ENCODE measurements around the gene CISTR. TPM values are rescaled to one million over a fixed set of nuclear protein-coding genes. Genes with fewer than 3 reads are reported as not detected.

The CISTR gene
- polyA plus RNA-seq, 5 donors: not detected

DNA sequence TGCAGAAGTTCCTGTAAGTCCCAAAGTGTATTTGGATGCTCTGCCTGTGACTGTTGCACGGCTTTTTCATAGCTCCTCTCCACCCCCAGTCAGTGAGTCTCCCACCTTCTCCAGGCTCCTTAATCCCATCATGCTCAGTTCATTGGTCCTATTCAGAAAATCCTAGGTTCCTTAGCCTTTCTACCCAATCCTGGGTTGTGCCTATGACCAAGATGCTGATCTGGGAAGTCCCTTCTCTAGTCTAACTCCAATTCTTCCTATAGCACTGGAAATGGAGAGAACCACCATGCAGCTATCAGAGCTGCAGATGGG lies 7.7 kb downstream of the CISTR start:
- DNase-seq: no peak

DNA sequence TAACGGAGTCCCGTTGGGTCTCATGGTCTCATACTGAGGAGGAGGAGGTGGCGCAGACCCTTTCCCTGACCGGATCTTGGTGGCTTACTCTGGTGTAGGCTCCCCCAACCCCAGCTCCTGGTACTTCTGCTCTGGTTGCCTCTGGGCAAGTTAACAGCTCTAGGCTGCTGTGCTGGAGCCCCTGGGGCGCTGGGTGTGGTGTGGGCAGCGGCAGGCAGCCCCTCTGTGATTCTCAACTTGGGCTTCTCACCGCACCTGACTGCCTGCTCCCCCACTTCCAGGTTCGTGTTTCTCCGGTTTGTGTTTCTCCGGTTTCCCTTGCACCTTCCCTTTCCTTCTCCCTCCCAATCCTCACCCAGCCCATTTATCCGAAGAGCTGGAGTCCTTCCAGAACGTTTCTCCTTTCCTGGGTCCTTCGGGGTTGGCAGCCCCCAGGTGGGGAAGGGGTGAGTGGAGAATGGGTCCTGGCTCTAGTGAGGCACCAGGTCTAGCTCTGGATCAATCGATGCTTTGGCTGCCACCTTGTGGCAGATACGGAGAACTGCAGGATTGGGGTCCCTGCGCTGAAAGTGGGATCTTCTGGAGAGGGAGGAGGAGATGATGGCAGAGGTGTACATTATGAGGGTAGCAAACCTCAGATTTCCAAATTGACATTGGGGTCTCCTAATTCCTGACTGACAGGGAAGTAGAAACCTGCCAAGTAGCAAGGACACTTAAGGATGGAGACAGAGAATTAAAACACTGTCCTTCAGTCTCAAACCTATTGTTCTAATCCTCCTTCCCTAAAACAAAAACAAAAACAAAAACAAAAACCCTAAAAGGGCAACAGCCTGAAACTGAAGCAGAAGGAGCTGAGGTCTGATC lies 8.3 kb downstream of the CISTR start:
- peak in 1 of 2 donors; percentile 50 for DNase-seq

DNA sequence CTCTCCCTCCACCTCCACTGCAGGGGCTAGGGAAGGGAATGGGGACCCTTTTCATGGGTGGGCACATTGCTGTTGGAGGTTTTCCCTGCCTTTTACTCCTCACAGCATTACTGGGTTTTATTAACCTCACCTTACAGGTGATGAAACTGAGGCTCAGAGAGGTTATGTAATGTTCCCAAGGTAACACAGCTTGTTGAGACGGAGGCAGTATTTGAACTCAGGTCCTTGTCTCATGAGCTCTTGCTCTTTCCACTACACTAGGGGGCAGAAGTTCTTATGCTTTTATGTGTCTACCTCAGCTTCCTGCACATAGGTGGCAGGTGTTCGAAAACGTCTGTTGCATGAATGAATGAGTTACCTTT lies 11.7 kb downstream of the CISTR start:
- DNase-seq: no peak

DNA sequence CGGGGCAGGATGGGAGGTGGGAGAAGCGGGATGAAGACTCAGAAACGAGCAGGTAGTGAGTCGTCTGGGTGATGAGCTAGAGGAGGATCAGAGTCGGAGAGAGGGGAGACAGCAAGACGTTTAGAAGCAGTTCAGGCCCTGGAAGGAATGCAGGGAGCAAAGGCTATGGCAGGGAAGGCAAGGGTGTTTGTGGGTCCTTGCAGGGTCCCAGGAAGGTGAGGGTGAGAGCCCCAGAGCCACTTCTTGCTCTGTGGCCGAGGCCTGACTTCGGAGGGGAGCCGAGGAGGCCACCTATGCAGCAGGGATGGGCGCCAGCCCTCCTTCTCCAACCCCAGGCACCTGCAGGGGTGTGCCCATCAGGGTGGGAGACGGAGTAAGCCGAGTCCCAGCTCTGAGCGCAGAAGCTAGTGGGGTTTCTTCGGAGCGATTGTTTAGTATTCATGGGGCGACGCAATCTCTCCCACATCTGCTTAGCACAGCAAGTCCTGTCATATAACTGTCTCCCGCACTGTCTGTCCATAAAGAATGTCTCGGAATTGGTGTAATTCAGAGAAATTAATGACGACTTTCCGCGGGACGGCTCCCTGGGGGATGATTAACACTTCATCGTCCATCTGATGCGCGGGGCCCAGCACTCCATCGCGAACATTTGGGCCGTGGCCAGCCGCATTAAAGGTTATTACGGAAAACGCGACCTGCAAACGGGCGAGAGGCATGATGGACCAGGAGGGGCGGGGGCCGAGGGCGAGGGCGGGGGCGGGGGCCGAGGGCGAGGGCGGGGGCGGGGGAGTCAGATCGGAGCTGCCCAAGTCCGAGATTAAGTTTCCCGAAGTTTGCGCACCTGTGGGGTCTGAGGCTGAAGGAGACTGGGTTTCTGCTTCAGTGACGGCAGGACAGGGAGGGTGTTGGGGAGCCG lies 12.3 kb downstream of the CISTR start:
- DNase-seq: no peak

DNA sequence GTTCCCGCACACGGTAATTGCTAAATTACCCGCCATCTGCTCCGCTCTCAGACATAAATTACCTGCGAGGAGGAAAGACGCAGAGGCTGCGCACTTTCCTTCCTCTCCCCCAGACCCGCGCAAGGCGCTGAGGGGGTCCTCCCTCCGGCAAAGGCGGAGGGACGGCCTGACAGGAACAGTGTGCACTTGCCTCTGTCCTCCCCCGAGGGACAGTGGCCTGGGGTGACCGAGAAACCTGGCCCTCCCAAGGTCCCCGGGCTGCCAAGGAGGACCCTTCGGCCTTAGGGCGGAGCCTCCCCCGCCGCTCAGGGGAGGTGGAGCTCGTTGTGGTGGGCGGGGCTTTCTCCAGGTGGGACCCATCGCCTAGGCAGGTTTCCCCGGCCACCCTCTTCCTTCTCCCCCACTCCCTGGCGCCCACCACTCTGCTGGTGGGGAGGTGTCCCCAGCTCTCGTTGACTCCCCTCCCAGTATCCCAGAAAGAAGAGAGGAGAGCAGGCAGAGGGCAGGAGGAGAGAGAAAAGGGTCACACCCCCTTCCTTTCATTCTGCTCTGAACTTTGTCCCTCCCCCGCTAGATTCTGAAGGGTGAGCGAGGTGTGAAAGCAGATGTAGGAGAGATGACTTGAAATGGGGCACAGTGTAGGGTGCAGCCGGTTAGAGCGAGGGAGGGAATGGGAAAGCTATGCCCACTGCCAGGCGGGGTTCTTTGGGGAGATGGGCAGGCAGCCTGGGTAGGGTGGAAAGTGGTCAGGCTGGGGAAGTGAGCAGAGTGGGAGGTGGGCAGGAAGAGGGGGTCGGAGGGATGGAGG lies 13.2 kb downstream of the CISTR start:
- no peak for DNase-seq

DNA sequence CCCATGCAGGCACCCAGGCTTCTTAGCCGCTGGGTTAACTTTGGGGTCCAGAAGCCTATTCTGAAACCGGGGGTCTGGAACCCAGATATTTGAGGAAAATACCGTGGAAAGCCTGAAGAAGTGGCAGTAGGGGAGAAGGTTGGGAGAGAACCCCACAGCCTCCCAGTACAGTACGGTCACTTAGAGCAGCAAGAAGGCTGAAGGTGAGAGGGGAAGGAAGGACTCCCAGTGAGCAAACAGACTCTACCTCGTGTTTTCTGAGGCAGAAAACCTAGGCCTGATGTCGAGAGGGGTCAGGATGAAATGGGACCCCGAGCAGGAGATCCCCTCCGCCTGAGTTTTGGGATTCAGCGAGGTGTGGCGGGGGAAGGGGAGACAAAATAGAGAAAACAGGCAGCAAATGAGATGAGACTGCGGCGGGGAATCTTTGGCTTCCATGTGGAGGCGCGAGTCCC lies 13.8 kb downstream of the CISTR start:
- no peak for DNase-seq

DNA sequence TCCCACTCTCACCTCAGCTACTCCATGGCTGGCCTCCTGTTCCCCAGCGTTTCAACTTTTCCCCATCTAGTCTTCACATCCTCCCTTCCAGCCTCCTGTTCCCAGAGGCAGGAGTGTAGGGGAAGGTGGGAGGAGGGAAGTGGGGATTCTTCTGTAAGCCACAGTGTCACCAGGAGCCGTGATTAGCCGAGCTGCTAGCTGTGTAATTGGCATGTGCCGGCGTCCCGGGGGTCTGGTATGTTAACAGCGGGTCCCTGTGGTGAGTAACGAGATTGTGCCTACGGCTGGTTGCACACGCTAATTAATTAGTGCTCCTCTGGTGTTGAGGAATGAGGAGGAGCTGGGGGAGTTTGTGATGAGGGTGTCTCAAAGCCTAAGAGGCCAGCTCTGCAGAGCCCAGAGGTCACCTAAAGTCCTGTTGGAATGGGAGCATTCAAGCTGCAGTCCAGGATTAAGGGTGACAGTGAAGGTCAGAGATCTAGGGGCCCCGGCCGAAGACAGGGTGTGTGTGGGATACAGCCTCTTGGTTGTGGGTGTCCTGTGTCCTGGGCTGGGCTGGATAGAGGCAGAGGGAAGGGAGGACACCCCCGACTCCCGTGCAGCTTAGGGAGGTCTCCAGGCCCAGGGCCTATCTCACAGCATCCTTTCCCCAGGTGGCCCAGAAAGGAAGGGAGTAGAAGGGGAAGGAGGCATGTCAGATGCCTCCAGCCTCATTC lies 14.5 kb downstream of the CISTR start:
- no peak for DNase-seq

DNA sequence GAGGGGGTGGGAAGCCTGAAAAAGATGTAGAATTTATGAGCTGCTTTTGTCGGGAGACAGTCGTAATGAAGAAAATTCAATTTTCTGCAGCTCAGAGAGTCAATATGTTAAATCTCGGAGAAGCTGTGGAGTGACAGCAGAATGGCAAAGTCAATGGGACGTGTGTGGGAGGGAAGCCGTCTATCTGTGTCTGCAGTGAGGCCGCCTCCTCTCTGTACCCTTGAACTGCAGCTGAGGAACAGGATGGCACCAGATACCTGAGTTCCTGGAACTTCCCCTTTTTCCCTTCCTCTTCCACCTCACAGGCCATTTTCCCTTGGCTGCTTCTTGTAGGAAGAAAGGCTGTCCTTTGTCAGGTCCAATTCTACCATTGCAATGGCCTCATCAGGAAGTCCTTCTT lies 15.2 kb downstream of the CISTR start:
- DNase-seq: no peak

DNA sequence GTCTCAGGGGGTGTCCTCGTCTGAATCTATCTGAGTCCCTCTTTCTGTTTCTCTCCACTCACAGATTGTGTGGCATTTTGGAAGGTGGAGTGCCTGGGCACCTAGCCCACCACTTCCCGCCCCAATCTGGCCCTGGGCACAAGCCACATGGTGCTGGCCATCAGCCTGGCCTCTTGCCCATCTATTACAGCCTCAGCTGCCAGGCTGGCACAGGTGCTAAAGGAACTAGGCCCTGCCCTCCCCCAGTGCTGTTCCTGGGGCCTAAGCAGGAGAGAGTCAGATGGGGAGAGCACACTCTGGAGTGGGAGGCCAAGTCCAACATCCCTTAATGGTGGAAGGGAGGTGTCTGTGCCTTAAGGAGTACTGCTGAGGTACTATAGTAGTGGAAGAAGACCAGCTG lies 16.2 kb downstream of the CISTR start:
- DNase-seq: no peak

DNA sequence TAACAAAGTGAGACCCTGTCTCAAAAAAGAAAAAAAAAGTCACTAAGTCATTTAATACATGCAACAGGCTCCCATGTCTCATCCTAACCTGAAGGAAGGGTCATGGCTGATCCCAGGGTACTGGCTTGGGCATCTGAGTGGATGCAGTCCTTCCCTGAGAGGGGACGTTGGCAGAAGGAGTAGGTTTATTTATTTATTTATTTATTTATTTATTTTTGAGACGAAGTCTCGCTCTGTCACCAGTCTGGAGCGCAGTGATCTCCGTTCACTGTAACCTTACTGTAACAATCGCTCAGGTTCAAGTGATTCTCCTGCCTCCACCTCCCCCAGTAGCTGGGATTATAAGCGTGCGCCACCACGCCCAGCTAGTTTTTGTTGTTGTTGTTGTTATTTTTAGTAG lies 17.4 kb downstream of the CISTR start:
- DNase-seq: no peak

DNA sequence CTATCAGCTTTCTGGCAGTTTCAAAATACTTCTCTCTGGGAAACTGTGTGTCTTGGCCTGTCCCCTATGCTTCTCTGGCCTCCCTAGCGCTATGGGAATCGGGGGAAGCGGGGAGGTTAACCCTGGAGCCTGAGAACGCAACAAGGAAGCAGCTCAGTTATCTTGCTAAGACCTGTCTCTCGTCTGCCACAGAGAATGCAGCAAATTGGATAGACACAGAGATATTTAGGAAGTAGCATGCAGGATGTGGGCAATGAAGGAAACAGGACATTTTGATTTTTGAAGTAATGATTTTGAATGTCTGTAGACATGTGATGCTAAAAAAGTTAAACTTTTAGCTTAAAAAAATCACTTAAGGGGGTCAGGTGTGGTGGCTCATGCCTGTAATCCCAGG lies 18.0 kb downstream of the CISTR start:
- DNase-seq: no peak

DNA sequence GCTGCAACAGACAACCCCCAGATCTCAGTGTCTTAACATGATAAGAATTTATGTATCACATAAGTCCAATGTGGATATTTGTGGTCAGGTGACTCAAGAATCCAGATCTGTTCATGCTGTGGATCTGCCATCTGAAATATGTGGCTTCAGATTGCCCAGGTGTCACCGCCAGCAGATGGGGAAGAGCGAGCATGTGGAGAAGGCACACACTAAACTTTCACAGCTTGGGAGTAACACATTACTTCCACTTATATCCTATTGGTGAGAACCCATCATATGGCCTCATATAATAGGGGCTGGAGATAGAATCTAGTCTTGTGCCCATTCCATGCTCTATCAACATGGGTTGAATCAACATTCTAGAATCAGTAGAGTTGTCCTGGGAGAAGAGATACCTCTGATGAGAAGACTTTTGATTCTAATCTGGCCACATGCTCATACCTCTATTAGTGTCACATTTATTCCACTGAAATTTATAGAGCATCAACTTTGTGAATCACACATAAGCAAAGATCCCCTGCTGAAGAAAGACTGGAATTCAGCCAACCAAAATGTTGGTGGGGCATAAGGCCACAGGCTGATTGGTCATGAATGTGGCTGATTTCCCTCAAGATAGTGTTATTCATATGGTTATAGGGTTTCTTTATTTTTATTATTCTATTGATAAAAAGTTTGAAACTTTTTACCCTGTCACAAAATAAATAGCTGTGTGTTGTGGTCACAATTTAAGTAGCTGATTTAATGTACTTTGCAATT lies 18.6 kb downstream of the CISTR start:
- DNase-seq: no peak

DNA sequence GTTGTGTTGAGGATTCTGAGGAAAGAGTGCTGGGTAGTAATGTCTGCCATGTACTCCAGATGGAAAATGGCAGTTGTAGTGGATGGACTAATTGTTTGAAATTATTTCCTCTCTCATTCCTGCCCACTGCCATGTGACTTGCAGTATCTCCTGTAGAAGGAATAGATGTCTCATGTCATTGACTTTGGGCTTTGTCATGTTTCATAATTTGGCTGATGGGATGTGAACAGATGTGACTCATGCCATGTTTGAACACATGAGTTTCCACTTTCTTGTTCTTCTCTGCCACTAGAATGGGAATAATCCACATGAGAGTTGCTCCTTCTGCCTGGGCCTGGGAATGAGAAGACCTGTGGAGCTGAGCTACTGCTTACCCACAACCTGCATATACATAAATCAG lies 22.1 kb downstream of the CISTR start:
- DNase-seq: no peak

DNA sequence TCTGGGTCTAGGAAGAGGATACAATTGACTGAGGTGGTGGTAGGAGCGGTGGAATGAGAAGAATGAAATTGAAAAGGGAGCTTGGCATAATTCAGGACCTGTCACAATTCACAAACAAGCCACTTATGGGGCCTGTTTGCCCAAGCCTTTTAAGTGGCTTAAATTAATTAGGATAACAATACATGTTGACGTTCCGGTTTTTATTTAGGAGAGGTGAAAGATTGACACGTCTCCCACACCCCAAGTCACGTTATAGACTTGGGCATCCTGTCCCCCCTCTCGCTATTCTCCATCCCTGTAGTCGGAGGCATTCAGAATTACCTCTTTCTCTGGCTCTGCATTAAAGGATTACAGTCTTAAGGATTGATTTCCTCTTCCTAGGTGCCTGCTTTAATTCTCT lies 23.6 kb downstream of the CISTR start:
- DNase-seq: no peak

DNA sequence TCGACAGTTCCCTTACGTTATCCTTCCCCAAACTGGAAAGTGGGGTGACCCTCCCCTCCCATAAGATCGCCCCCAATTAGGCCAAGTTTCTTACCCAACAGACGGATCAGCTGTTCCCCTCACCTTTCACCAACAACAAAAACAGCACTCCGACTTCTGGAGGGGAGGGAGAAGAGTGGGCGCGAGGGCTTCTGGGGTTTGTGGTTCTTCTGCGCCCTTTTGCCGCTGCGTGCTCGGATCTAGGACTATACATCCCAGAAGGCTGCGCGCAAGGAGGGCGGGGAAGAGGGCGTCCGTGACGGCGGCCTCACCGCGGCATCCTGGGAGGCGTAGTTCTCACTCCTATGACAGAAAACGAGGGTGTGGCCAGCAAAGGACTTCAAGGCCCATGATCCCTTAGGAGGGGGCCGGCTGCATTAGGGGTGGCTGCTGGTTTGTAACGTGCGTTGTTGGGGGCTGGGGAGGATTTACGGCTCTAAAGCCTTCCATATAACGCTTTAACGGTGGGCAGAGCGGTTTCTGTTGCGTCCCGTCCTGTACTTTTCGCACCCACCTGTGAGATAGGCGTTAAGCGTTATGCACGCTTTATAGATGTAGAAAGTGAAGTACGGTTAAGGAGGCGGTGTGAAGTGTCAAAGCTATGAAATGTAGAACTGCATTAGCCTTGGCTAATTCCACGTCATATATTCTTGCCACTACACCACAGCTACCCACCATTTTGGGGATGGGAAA lies 24.3 kb downstream of the CISTR start, which contains the start of gene CALCOCO1:
CALCOCO1 (minus strand) TSS at position 143 of the 732 bp plus-strand sequence. CDS start 2,210 bp downstream, outside the sequence.
- peak; percentile 97 for DNase-seq

DNA sequence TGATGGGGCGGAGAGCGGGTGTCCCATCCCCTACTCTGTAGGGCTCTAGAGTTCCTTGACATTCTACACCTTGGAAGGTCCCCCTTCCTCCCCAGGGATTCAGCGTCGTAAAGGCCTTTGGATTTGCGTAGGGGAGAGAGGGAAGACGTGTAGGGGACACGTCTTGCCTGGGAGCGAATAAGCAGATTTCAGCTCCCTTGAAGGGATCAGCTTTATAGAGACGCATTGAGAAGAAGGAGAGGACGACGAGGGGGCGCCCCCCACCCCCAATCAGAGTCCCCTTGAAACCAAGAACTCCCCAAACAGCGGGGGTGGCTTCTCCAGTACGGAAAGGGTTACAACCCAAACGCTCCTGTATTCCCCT lies 24.9 kb downstream of the CISTR start:
- DNase-seq: peak in 1 of 2 donors; percentile 36

DNA sequence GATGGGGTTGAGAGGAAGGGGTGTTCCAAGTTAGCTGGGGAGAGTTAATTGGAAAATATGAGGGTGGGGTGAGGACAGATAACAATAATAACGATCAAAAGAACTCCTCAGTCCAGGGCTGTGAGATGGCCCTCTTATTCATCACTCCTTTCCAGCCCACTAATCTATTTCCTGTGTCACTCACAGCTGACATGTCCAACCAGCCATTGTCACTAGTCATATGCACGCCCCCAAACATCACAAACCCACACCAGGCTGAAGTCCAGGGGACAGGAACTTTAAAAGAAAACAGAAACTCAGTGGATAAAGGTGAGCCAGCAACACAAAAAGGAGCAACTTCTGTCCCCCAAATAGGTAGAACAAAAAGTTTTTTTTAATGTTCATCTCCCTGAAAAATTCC lies 25.4 kb downstream of the CISTR start:
- DNase-seq: no peak

DNA sequence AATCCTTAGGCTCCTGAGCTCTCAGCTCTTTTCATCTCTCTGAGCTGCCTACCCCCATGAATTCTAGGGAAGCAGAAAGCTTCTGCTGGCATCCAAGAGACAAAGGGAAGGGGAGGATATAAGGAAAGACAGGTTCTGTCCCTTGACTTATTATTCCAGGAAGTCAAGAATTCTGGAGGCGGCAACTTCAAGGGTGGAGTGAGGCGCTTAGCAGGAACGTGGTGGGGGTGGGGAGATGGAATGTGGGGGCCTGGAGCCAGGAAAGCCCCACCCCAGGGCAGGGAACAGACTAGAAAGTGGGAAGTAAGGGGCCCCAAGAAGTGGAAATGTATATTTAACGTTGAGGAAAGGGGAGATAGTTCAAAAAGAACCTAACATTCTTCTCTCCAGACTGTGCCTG lies 26.0 kb downstream of the CISTR start:
- no peak for DNase-seq

DNA sequence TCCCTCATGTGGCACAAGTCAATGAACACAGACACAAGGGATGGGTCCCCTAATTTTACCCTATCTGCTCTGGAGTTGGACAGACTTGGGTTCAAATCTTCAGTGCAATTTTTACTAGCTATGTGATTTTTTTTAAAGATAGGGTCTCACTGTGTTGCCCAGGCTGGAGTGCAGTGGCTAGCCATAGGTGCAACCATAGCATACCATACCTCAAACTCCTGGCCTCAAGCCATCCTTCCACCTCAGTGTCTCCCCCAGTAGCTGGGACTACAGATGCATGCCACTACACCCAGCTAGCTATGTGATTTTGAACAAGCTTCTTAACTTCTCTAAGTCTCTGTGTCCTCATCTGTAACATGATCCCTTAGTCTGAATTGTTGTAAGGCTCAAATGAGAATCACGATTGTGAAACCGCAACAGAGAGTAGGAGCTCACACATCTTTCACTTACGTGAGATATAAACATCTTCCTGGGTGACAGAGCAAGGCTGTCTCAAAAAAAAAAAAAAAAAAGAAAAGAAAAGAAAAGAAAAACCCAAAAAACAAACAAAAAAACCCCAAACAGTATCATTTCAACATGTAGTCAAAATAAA lies 29.2 kb downstream of the CISTR start:
- no peak for DNase-seq

DNA sequence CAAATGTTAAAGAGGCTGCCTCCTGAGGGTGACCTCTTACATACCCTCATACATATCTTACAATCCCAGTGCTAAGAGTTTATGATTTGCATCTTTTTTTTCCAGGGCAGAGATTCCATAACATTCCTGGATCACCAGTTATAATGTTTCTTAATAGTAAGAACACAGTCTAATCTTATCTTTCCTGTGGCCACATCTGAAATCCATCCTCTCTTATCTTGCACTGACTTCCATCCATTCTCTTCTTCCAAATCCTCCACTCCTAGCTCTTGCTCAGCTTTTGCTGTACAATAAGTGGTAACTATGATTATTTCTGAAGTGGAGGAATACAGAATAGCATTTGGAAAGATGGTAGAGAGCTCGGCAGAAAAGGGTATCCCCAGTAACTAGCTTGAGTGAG lies 30.8 kb downstream of the CISTR start:
- no peak for DNase-seq
